CD14-positive monocyte (primary cell): Measurements from ENCODE around the gene GHSR. TPM values are rescaled to one million over a fixed set of nuclear protein-coding genes. Genes with fewer than 3 reads are reported as not detected.

Experiments
- DNase-seq, 3 donors: peaks; one replicate each; pipeline ENCODE4 v3.0.0-alpha.2; 2011 to 2022
- H2AFZ ChIP-seq: 2 replicates; pipeline ENCODE4 v1.6.0; 2012; ENCODE audit warnings: mild to moderate bottlenecking, low read depth, low read length, inconsistent platforms; ENCODE audit not compliant: insufficient read depth, poor library complexity, severe bottlenecking
- H3K27ac ChIP-seq, 2 donors: 1 replicate in 1 of 2; 2 replicates in 1 of 2; pipeline ENCODE4 v1.5.1; 2012 to 2013; ENCODE audit warnings: low read length in 2 of 2, control low read depth in 1 of 2, inconsistent platforms in 1 of 2, low read depth in 1 of 2, mild to moderate bottlenecking in 1 of 2
- H3K27me3 ChIP-seq, 2 donors: one replicate each; pipeline versions ENCODE4 v1.6.0 to v1.6.1; 2011 to 2013; ENCODE audit warnings: low read length in 2 of 2; ENCODE audit not compliant: control insufficient read depth in 2 of 2, insufficient read depth in 2 of 2
- H3K36me3 ChIP-seq, 2 donors: replicated peaks in 1 of 2; 1 replicate in 1 of 2; 2 replicates in 1 of 2; pipeline versions ENCODE4 v1.5.1 to v1.6.1; 2012 to 2013; ENCODE audit warnings: low read length in 2 of 2, control low read depth in 1 of 2, inconsistent platforms in 1 of 2, mild to moderate bottlenecking in 1 of 2; ENCODE audit not compliant: insufficient read depth in 2 of 2, control insufficient read depth in 1 of 2
- H3K4me1 ChIP-seq, 2 donors: 1 replicate in 1 of 2; 2 replicates in 1 of 2; pipeline versions ENCODE4 v1.5.1 to v1.6.1; 2012 to 2013; ENCODE audit warnings: low read length in 2 of 2, control low read depth in 1 of 2, inconsistent platforms in 1 of 2, mild to moderate bottlenecking in 1 of 2, moderate library complexity in 1 of 2; ENCODE audit not compliant: insufficient read depth in 2 of 2, control insufficient read depth in 1 of 2
- H3K4me2 ChIP-seq: replicated peaks from 2 replicates; pipeline ENCODE3; 2012; ENCODE audit warnings: low read length, moderate library complexity, mild to moderate bottlenecking; ENCODE audit not compliant: poor library complexity, severe bottlenecking; ENCODE audit errors: extremely low read depth
- H3K4me3 ChIP-seq, 3 experiments: fragments of 200-600 bp in 1 of 3; sonication (generic) in 1 of 3; replicated peaks in 1 of 3; 1 replicate in 2 of 3; 2 replicates in 1 of 3; pipeline ENCODE4 v1.5.1; 2011 to 2013; ENCODE audit warnings: low read length in 3 of 3, mild to moderate bottlenecking in 3 of 3, control low read depth in 2 of 3, low read depth in 2 of 3, inconsistent platforms in 1 of 3, moderate library complexity in 1 of 3
- H3K79me2 ChIP-seq: 2 replicates; pipeline ENCODE4 v1.6.0; 2012; ENCODE audit warnings: mild to moderate bottlenecking, control low read depth, inconsistent platforms, low read length, moderate library complexity; ENCODE audit not compliant: insufficient read depth
- H3K9ac ChIP-seq: 2 replicates; pipeline ENCODE4 v1.6.0; 2017; ENCODE audit warnings: low read length, mild to moderate bottlenecking; ENCODE audit not compliant: insufficient read depth, poor library complexity, severe bottlenecking
- H3K9me3 ChIP-seq, 2 donors: replicated peaks in 1 of 2; 1 replicate in 1 of 2; 2 replicates in 1 of 2; pipeline versions ENCODE4 v1.5.1 to v1.6.1; 2012 to 2013; ENCODE audit warnings: low read length in 2 of 2, control low read depth in 1 of 2; ENCODE audit not compliant: control insufficient read depth in 1 of 2, insufficient read depth in 1 of 2
- H4K20me1 ChIP-seq: 2 replicates; pipeline ENCODE4 v1.6.0; 2012; ENCODE audit warnings: mild to moderate bottlenecking, low read length, control low read depth, moderate library complexity; ENCODE audit not compliant: insufficient read depth
- H3K27ac Mint-ChIP-seq, 7 donors: one replicate each; pipeline ENCODE4 v1.8.0; 2020; ENCODE audit warnings: mild to moderate bottlenecking in 7 of 7, mixed read lengths in 7 of 7, moderate library complexity in 6 of 7, inconsistent platforms in 2 of 7
- H3K27me3 Mint-ChIP-seq, 3 donors: one replicate each; pipeline ENCODE4 v1.8.0; 2021 to 2022; ENCODE audit warnings: low read depth in 3 of 3, mild to moderate bottlenecking in 3 of 3, mixed read lengths in 3 of 3, moderate library complexity in 3 of 3, inconsistent platforms in 1 of 3
- H3K36me3 Mint-ChIP-seq, 2 donors: one replicate each; pipeline ENCODE4 v1.8.0; 2020; ENCODE audit warnings: mixed read lengths in 2 of 2, inconsistent platforms in 1 of 2, mild to moderate bottlenecking in 1 of 2
- H3K4me1 Mint-ChIP-seq: one replicate; pipeline ENCODE4 v1.8.0; 2020; ENCODE audit warnings: mild to moderate bottlenecking, mixed read lengths
- H3K4me3 Mint-ChIP-seq, 2 donors: one replicate each; pipeline ENCODE4 v1.8.0; 2020; ENCODE audit warnings: mild to moderate bottlenecking in 2 of 2, mixed read lengths in 2 of 2, moderate library complexity in 1 of 2
- H3K9me3 Mint-ChIP-seq, 7 donors: one replicate each; pipeline ENCODE4 v1.8.0; 2020 to 2022; ENCODE audit warnings: mixed read lengths in 7 of 7, mild to moderate bottlenecking in 6 of 7, moderate library complexity in 6 of 7, inconsistent platforms in 2 of 7
- WGBS: methylation state at CpG from one replicate; pipeline ENCODE4 v1.1.5; 2013; ENCODE audit warnings: missing lambda C conversion rate; ENCODE audit not compliant: insufficient coverage; 5-methylcytosine and 5-hydroxymethylcytosine counted together
- intact Hi-C, 2 donors: fragments of 100-400 bp; cut with micrococcal nuclease; formaldehyde crosslinking; loops; one replicate each; pipeline versions ENCODE4 v1.15.0 to v1.15.1; 2023
- polyA plus RNA-seq, 3 donors: library from polyadenylated mRNA; depleted of rRNA in 1 of 3; unstranded in 2 of 3; stranded (reverse) in 1 of 3; fragments of 300-500 nt in 2 of 3; fragments of >200 nt in 1 of 3; fragmentation: Illumina TruSeq in 2 of 3; gene quantifications; 1 replicate in 2 of 3; 2 replicates in 1 of 3; pipeline ENCODE4 v1.2.3, GENCODE V29; 2012 to 2021
- TF ChIP-seq, protein P1 (sequence below): fragments of 200-600 bp; IDR thresholded peaks from one replicate; pipeline ENCODE4 v1.8.0; 2022; ENCODE audit warnings: antibody characterized with exemption, mild to moderate bottlenecking

GHSR gene
- polyA plus RNA-seq, 3 donors = not detected

DNA sequence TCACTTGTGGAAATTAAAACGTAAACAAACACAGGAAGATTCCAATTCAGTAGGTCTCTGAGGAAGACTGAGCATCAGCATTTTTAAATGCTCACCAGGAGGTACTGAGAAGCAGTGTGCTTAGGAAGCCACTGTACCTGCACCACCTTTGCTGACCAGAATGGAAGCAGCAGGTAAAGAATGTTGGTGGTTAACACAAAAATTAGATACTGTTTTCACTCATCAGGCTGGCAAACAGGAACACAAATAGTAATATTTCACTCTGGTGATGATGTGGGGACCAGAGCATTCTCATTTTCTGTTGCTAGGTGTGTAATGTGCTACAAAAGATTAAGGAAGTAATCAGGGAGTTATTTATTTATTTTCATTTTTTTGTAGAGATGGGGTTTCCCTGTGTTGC lies 29.9 kb upstream of the GHSR start:
- Histone ChIP-seq H3K79me2 (no peaks in the 10 kb centered on the region), H3K27ac (no peak overlapping the region), H4K20me1 (no peaks in the 10 kb centered on the region), H3K9ac (no peak overlapping the region), H3K4me3 (no peak overlapping the region), H3K27me3 (no peaks in the 10 kb centered on the region), H3K9me3 (no peaks in the 10 kb centered on the region), H3K4me2 (no peak overlapping the region), H2AFZ (no peak overlapping the region), H3K4me1 (peaks cover 8 to 13% of the 10 kb centered on the region in 2 donors), H3K36me3 (no peaks in the 10 kb centered on the region)
- no peaks in the 10 kb centered on the region for H3K36me3 Mint-ChIP-seq
- intact Hi-C loops = no loop called here
- H3K4me3 Mint-ChIP-seq = no peak overlapping the region
- no peaks in the 10 kb centered on the region for H3K9me3 Mint-ChIP-seq
- no peak overlapping the region for H3K27ac Mint-ChIP-seq
- DNase-seq = no peak
- H3K4me1 Mint-ChIP-seq = peaks cover 15% of the 10 kb centered on the region
- WGBS = 100% methylated on average over 1 of the region's 1 CpG
- TF ChIP-seq, protein P1, sequence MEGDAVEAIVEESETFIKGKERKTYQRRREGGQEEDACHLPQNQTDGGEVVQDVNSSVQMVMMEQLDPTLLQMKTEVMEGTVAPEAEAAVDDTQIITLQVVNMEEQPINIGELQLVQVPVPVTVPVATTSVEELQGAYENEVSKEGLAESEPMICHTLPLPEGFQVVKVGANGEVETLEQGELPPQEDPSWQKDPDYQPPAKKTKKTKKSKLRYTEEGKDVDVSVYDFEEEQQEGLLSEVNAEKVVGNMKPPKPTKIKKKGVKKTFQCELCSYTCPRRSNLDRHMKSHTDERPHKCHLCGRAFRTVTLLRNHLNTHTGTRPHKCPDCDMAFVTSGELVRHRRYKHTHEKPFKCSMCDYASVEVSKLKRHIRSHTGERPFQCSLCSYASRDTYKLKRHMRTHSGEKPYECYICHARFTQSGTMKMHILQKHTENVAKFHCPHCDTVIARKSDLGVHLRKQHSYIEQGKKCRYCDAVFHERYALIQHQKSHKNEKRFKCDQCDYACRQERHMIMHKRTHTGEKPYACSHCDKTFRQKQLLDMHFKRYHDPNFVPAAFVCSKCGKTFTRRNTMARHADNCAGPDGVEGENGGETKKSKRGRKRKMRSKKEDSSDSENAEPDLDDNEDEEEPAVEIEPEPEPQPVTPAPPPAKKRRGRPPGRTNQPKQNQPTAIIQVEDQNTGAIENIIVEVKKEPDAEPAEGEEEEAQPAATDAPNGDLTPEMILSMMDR = no peak
- H3K27me3 Mint-ChIP-seq = peaks cover 0 to 4% (median 2%) of the 10 kb centered on the region in 3 donors

GRCh38 chr3:172476347-172476746 lies 28.1 kb upstream of the GHSR start:
- Histone ChIP-seq H3K9me3 (peaks cover 0 to 3% of the 10 kb centered on the region in 2 donors), H3K27ac (no peak overlapping the region), H3K4me1 (peaks cover 8 to 13% of the 10 kb centered on the region in 2 donors), H2AFZ (peak overlapping the region; percentile 57), H3K4me2 (peak overlapping the region; percentile 71), H3K9ac (no peak overlapping the region), H4K20me1 (no peaks in the 10 kb centered on the region), H3K79me2 (no peaks in the 10 kb centered on the region), H3K4me3 (peak overlapping the region in 1 of 3 experiments; percentile 65), H3K36me3 (no peaks in the 10 kb centered on the region), H3K27me3 (no peaks in the 10 kb centered on the region)
- H3K36me3 Mint-ChIP-seq = no peaks in the 10 kb centered on the region
- intact Hi-C loops = no loop called here
- WGBS = no CpG with 5 or more reads among the region's 5 CpGs
- peaks cover 2 to 8% (median 3%) of the 10 kb centered on the region in 7 donors for H3K9me3 Mint-ChIP-seq
- peaks cover 0 to 4% (median 2%) of the 10 kb centered on the region in 3 donors for H3K27me3 Mint-ChIP-seq
- DNase-seq = peak; percentile 31 to 42 (median 41)
- peaks cover 15% of the 10 kb centered on the region for H3K4me1 Mint-ChIP-seq
- TF ChIP-seq, protein P1 = no peak
- peak overlapping the region in 2 of 7 donors; percentile 33 to 78 for H3K27ac Mint-ChIP-seq
- H3K4me3 Mint-ChIP-seq = peak overlapping the region; percentile 67 to 90
